Measurements from ENCODE around the gene NAP1L1.

NAP1L1 gene

DNA sequence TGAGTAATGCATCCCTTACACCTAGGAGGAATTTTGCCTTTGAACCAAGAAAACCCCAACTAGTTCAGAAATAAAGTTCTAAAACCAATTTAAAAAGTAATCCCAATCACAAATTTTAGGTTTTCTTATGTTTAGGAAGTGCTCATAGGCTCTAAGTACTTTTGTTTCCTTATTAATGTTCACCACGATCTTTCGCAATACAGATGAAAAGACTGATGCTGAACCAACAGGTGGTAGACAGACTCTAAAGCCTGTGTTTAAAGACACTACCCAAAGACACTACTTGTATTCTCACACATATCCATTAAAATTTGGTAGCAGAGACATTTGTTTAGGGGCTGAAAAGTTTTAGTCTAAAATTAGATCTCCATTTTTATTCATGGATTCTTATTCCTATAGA is 42.3 kb downstream of the NAP1L1 start:
- in situ Hi-C loops (cut with MboI; ENCODE audit: low sequenced_read_pairs), result loop anchor here (25.0 kb wide), 2 partner anchors 230 to 705 kb away; partner anchors contain the start of genes CAPS2 and GLIPR1L1

DNA sequence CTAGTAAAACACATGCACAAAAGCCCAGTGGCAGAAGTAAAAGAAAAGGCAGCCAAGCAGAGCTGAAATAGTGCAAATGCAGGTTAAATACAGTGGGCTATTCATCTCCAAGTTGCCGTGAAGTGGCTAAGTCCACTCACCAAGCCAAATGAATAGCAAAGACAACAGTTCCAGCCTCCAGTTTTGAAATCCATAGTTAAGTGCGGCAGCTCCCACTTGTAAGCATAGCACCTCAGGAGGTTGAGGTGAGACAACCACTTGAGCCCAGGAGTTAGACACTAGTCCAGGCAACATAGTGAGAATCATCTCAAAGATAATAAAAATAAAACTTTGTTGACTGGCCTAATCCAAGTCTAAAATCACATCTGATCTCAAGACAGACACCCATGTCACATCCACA is 43.1 kb downstream of the NAP1L1 start:
- in situ Hi-C loops (cut with MboI; ENCODE audit: low sequenced_read_pairs), result loop anchor here (25.0 kb wide), 2 partner anchors 229 to 704 kb away; partner anchors contain the start of genes CAPS2 and GLIPR1L1

GRCh38 chr12:76040461-76040860 is 44.0 kb downstream of the NAP1L1 start:
- in situ Hi-C loops (cut with MboI; ENCODE audit: low sequenced_read_pairs), result loop anchor here (25.0 kb wide), 2 partner anchors 228 to 703 kb away; partner anchors contain the start of genes CAPS2 and GLIPR1L1

- in situ Hi-C loops (cut with MboI; ENCODE audit: low sequenced_read_pairs), result loop anchor here (10.0 to 25.0 kb wide), 3 partner anchors 226 to 701 kb away; partner anchors contain the start of genes CAPS2 and GLIPR1L1
Measured at GRCh38 chr12:76038176-76038575, 46.3 kb downstream of the NAP1L1 start.

DNA sequence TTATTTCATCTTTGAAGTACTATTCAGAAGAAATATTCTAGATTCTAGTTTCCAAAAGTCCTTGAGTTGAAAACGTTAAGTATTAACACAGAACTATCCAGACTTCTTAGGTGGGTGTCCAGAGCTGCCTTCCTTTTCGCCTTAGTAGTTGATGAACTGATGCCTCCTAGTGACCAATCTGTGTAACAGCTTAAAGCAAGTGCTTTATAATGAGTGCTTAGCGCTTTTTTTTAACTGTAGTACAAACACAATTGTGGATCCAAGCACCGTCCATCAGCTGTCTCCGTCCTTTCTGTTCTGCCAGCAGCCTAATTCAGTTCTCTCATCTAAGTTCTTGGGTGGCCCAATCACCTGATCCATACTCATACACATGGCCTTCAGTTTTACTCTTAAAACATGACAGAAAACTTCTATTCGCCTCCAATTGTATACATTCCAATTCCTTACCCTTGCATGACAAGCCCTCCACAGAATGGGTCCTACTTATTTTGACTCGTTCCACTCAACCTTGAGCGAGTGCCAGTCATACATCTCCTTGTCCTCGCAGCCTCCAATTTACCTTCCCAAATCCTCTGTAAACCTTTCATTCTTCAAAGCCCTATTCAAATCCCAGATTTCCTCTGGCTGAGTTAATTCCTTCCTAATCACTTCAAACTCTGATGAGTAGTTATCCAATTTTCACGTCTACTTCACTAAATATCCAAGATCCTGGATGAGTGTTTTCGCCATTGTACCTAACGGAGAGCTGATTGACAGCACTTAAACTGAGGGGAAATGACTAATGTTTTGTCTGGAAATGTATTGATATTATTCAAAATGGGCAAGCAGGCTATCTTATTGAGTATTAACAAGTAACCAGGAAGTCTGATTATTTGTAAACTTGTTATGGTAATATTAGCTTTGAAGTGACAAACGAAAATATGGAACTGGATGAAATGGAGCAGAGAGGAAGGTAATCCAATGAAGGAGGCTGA is 47.1 kb downstream of the NAP1L1 start:
- in situ Hi-C loops (cut with MboI; ENCODE audit: low sequenced_read_pairs), result loop anchor here (10.0 to 25.0 kb wide), 3 partner anchors 225 to 700 kb away; partner anchors contain the start of genes CAPS2 and GLIPR1L1

- in situ Hi-C loops (cut with MboI; ENCODE audit: low sequenced_read_pairs), result loop anchor here (10.0 to 25.0 kb wide), 3 partner anchors 223 to 698 kb away; partner anchors contain the start of genes CAPS2 and GLIPR1L1
Measured at GRCh38 chr12:76035045-76035444, 49.4 kb downstream of the NAP1L1 start.

DNA sequence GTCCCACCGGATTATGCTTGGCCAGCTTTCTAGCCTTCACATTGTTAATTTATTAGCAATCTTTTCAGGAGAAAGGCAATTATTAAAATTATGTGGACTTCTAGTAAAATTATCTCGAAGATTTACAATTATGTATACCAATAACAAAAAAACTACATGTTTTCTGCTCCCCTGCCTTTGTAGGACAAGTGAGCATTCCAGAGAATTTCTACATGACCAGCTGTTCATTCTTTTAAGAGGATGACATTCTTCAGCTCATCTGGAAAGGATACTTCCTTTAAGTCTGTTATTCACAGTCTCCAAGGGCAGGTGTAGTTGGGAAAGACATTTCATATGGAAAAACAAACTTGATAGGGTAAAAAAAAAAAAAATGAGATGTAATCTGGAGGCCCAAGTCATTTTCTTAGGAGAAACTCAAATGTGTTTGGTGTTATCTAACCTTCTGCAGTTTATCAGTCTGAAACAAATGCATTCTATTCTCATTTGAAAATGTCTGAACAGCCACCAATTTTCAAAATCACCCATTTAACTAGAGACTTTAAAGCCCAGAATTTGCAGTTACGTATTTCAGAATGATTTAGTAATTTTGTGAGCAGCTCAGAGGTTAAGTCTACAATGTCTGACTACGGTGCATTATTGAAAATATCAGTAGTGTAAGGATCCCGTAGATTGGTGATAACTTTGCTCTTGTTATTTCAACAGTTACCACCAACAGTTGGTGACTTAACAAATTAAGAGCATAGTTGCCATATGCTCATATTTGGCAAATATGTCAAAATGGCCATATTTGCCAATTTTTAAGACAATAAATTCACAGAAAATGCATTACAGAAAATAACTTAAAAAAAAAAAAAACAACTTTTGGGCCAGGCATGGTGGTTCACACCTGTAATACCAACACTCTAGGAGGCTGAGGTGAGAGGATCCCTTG is 51.1 kb downstream of the NAP1L1 start:
- in situ Hi-C loops (cut with MboI; ENCODE audit: low sequenced_read_pairs), result loop anchor here (10.0 to 25.0 kb wide), 3 partner anchors 221 to 696 kb away; partner anchors contain the start of genes CAPS2 and GLIPR1L1

DNA sequence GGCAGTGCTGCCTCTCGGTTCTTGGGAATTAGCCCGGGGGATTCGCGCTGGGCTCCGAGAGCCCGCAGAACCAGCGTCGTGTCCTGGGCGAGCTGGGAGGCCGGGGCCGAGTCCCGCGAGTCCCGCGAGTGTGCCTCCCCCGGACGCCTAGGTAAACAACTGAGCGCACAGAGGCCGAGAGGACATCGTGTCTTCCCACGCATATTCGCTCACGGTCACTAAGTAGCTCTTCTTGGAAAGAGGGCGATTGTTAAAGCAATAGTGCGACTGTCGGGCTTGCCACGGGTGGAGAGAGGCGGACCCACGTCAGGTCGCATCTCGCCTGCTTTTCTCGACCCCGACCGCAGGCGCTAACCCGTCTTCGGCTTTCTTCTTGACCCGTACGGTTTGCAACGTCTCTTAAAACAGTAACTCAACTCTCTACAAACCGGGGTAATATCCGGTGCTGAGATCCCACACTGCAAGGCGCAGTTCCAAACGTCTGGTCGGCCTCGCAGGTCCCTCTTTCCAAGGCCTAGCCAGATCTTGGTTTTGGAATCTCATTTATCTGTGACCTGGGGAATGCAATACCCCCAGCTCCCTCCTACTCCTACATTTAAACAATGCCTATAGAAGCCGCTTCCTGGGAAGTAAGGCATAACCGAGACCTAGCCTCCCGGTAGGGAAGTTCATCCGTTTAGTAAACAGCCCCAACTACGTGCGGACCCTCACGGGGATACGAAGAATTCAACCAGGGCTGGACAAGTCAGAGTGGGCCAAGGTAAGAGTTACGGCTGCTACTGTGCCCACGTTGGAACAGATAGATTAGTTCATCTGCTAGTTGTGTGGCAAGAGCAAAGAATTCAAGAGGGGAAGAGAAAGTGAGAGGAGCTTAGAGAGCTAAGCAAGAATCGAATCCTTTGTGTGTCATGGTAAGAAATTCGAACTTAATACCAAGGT is 52.2 kb downstream of the NAP1L1 start:
- in situ Hi-C loops (cut with MboI; ENCODE audit: low sequenced_read_pairs), result loop anchor here (10.0 to 25.0 kb wide), 3 partner anchors 220 to 695 kb away; partner anchors contain the start of genes CAPS2 and GLIPR1L1

DNA sequence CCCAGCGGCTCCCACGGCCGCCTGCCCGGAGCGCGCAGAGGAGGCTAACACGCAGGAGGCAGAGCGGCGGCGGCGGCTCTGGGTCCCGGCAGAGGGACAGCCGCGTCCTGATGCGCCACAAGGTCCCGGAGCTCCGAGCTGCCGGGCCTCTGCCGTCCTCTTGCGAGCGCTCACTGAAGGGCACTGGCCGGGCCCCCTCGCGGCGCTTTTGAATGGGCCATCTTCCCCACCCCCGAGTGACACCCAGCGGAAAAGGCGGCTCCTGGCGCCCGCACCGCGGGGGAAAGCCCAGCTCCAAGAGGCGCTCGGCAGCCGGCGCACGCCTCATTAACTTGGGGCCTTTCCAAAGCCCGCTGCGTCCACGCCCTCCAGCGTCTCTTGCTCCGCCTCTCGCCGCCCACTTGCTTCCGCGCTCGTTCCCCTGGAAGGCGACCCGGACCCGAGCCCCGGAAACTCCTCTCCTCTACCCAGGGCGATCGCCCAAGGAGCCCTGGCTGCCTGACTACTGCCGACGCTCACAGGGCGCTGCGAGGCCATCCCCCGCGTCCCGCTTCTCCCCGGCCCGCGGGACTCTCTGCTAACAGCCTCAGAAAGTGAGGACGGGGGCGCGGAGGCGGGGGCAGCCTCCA is 53.0 kb downstream of the NAP1L1 start, which contains the start of gene PHLDA1:
Gene PHLDA1, minus strand, starts transcription at position 363 of the 629 bp plus-strand sequence.
- in situ Hi-C loops (cut with MboI; ENCODE audit: low sequenced_read_pairs), result loop anchor here (10.0 to 25.0 kb wide), 3 partner anchors 219 to 694 kb away; partner anchors contain the start of genes CAPS2 and GLIPR1L1

DNA sequence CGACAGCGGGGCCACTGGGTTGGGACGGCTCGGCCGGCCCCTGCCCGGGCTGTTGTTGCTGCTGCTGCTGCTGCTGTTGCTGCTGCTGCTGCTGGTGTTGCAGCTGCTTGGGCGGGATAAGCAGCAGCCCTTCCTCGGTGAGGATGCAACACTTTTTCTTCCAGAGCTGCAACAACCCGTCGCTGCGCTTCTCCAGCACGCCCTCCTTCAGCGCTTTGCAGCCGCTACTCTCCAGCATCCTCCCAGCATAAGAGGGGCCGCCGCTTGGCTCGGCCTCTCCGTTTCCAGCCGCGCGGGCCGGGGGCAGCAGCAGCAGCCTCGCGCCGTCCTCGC is 53.4 kb downstream of the NAP1L1 start:
- in situ Hi-C loops (cut with MboI; ENCODE audit: low sequenced_read_pairs), result loop anchor here (10.0 to 25.0 kb wide), 3 partner anchors 219 to 694 kb away; partner anchors contain the start of genes CAPS2 and GLIPR1L1

DNA sequence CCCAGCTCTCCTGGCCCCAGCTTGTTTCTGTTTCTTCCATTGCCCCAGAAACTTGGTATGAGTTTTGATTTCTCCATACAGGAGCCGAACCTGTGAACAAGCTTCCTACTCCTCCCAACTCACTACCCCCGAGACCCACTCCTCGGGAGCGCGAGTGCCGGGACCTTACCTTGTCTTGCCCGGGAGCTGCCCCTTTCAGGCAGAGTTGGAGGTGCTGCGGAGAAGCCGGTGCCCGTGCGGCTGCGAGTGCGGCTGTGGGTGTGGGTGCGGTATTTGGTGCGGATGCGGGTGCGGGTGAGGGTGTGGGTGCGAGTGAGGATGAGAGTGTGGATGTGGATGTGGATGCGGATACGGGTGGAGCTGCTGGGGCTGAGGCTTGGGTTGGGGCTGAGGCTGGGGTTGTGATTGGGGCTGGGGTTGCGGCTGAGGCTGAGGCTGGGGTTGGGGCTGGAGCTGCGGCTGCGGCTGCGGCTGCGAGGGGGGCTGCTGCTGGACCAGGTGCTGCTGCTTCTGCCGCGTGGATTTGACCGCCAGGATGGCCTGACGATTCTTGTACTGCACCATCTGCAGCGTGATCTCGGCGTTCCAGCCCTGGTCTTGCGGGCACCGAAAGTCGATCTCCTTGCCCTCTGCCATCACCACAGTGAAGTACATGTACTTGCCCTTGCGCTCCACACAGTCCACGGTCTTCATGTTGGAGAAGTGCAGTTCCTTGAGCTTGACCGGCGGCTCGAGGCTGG is 54.0 kb downstream of the NAP1L1 start:
- in situ Hi-C loops (cut with MboI; ENCODE audit: low sequenced_read_pairs), result loop anchor here (10.0 to 25.0 kb wide), 3 partner anchors 218 to 693 kb away; partner anchors contain the start of genes CAPS2 and GLIPR1L1

DNA sequence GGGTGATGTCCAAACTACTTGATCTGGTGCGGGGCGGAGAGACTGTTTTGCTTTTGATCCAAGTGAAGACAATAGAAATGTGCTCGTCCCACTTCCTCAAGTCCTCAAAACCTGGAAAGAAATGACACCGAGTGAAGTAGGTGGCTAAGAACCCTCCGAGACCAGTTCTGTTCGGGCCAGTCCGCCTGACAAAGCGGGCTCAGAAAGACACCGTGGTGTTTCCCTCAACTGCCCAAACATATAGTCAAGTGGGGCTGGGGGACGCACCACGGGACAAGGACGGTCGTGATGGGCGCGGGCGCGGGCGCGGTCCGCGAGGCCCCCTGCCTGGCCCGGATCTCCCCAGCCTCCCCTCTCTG is 54.5 kb downstream of the NAP1L1 start:
- in situ Hi-C loops (cut with MboI; ENCODE audit: low sequenced_read_pairs), result loop anchor here (10.0 to 25.0 kb wide), 3 partner anchors 218 to 693 kb away; partner anchors contain the start of genes CAPS2 and GLIPR1L1

DNA sequence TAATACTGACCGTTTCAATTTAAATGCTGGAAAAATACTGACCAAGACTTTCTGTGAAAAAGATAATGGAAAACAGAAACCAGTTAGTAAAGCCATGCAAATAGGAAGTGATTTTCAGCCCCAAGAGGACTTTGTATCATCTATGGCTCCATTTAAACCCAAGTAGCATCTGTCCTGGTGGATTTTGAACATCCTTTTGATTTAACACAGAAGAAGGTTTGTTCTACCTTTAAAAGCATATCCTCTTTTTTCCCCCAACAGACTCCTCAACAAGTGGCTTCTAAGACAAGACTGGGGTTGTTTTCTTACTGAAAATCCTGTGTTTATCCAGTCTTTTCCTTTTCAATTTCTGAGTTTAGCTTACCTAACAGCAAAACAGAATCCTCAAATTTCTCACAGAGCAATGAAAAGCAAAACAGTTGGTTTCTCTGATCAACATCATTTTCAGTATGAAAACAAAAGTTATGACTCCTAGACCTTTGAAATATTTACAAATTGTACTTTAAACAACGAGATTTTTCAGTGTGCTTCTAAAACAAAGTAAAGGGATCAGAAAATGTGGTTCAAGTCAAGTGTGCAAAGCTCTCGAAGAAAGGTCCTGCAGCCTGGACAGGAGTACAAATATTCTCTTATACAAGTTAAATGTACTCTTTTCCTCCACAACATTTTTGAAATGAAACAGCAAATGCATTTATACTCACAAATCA is 55.8 kb downstream of the NAP1L1 start:
- in situ Hi-C loops (cut with MboI; ENCODE audit: low sequenced_read_pairs), result loop anchor here (25.0 kb wide), 2 partner anchors 216 to 691 kb away; partner anchors contain the start of genes CAPS2 and GLIPR1L1

- in situ Hi-C loops (cut with MboI; ENCODE audit: low sequenced_read_pairs), result loop anchor here (25.0 kb wide), 2 partner anchors 214 to 689 kb away; partner anchors contain the start of genes CAPS2 and GLIPR1L1
Measured at GRCh38 chr12:76026643-76027063, 57.8 kb downstream of the NAP1L1 start.

GRCh38 chr12:76025601-76026575 is 58.6 kb downstream of the NAP1L1 start:
- in situ Hi-C loops (cut with MboI; ENCODE audit: low sequenced_read_pairs), result loop anchor here (25.0 kb wide), 2 partner anchors 214 to 689 kb away; partner anchors contain the start of genes CAPS2 and GLIPR1L1
